22Rv1 (cell line): ENCODE data around the gene MGRN1.

Experiments used
- ZFX ChIP-seq: fragments of 450-650 bp; IDR thresholded peaks from 2 replicates; pipeline ENCODE4 v1.6.1; 2017; ENCODE audit warnings: antibody characterized with exemption, borderline replicate concordance
- TF ChIP-seq, protein P1 (sequence below): fragments of 450-650 bp; IDR thresholded peaks from 2 replicates; pipeline ENCODE4 v1.5.1; 2017; ENCODE audit warnings: mild to moderate bottlenecking

DNA sequence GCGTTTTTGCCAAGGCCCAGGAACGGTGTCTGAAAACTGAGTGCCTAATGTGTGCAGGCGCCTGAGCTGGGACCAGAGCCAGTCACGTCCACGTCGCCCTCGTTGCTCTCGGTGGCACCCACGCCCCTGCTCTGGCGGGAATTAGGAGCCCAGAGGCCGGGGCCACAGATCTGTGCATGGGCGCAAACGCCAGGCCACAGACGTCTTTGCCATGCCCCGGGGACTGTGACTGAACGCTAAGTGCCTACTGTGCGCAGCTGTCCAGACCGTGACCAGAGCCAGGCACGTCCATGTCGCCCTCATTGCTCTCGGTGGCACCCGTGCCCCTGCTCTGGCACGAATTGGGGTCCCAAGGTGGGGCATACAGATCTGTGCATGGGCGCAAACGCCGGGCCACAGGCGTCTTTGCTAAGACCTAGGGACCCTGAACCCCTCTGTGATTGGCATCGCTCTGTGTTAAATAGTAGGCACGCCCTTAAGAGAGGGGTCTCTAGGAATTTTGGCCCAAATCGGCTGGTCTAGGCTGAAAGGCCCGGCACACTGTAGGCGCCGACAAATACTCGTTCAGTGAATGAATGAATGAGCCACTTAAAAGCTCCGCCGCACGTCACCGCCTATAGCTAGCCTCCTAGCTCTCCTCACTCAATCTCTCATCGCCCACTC lies 9.1 kb upstream of the MGRN1 start:
- TF ChIP-seq, protein P1, sequence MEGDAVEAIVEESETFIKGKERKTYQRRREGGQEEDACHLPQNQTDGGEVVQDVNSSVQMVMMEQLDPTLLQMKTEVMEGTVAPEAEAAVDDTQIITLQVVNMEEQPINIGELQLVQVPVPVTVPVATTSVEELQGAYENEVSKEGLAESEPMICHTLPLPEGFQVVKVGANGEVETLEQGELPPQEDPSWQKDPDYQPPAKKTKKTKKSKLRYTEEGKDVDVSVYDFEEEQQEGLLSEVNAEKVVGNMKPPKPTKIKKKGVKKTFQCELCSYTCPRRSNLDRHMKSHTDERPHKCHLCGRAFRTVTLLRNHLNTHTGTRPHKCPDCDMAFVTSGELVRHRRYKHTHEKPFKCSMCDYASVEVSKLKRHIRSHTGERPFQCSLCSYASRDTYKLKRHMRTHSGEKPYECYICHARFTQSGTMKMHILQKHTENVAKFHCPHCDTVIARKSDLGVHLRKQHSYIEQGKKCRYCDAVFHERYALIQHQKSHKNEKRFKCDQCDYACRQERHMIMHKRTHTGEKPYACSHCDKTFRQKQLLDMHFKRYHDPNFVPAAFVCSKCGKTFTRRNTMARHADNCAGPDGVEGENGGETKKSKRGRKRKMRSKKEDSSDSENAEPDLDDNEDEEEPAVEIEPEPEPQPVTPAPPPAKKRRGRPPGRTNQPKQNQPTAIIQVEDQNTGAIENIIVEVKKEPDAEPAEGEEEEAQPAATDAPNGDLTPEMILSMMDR, result no peak
- TF ChIP-seq ZFX, result no peak
